GM18951 (cell line): ENCODE results near the gene WDR27.
"Not testable (repeated sequence)": the region's sequence is repeated elsewhere in the genome, so short reads cannot be mapped to it uniquely, and the experiment has no call there.

ENCODE experiments used
- POLR2A ChIP-seq: IDR thresholded peaks from 4 replicates; pipeline ENCODE4 v1.6.1; 2011; ENCODE audit warnings: mild to moderate bottlenecking; ENCODE audit not compliant: insufficient read length, insufficient read depth; ENCODE audit errors: extremely low read depth
- in situ Hi-C: fragments of 300-500 bp; cut with MboI; formaldehyde crosslinking; loops from one replicate; pipeline ENCODE4 v1.12.0; 2022; ENCODE audit warnings: low sequenced_read_pairs, mixed read lengths, inconsistent platforms; ENCODE audit not compliant: unreplicated experiment

Gene WDR27

DNA sequence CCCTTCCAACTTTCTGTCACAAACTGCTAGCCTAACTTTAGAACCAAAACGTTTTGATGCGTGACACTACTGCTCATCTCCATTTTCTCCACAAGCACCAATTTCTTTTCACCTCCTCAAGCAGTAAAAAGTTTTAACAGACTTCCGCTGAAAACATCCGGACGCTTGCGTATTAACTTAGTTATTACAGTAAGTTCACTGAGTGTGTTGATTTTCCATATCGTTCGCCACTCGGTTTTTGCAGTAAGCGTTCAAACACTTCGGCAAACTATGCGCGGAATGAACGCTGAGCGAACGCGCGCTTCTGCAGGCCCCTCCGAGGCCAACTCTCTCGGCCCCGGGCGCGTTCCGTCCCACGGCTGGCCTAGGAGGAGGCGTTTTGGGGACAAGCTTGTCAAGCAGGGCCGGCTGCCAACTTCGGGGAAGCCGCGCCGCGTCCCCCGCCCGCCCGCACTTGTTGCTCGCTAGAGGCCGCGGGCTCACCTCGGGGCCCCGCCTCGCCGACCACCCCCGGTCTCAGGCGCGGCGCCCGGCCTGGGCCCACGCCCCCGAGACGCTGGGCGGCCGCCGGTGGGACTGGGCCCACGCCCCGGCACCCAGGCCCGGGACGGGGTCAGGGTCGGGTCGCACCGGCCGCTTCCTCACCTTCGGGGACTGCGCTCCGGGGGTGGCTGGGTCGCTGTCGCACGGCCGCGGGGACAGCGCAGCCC lies 21.5 kb upstream of the WDR27 start:
- in situ Hi-C loops: no loop called here
- TF ChIP-seq POLR2A: no peak

DNA sequence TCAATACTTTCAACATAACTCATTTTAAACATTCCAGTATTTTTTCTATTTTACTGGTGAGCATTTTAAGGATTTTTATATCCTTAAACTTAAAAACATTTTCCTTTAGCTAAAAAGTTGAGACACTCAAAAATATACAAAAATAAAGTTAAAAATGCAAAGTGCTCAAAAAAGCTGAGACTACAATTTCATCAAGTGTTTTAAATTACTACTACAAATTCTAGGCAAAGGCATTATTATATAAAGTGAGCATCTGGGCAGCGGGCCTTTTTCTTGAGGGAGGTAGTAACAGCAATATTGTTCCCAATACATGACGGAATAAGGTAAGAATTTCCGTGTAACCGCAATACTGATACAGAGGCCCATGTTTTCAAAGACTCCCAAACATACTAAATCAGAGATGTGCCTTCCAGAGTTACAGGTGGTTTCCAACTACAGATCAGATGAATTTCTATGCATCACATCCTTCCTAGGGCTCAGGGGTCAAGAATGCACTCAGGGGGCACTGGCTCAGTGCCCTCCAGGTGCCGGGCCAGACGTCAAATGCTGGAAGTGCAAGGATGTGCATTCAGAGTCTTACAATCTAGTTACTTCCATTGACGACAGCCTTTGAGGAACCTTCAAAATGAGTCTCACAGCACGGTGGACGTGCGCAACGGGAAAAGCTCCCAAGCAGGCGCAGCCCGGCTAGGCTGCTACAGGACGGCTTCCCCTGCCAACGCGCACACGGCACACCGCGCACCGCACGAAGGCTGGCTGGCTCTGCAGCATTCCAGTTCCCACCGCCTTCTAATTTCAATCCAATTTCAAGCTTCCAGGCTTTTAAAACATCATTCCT lies 20.8 kb upstream of the WDR27 start:
- in situ Hi-C loops: no loop called here
- no peak for TF ChIP-seq POLR2A

DNA sequence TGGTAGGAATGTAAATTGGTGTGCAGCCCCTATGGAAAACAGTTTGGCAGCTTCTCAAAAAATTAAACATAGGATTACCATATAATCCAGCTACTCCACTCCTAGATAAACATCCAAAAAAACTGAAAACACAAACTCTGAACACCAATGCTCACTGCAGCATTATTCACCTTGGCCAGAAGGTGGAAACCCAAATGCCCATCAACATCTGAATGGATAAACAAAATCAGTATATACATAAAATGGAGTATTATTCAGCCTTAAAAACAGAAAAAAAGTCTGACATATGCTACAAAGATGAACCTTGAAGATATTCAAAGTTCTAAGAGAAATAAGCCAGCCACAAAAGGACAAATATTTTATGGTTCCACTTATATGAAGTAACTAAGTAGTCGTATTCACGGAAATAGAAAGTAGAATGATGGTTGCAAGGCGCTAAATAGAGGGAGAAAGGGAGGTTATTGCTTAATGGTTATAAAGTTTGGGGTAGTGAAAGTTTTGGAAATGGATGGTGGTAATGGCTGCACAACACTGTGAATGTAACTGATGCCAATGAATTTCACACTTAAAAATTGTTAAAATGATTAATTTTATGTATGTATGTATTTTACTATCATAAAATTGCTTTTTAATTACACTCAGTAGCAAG lies 18.5 kb upstream of the WDR27 start:
- no peak for TF ChIP-seq POLR2A
- in situ Hi-C loops: no loop called here

DNA sequence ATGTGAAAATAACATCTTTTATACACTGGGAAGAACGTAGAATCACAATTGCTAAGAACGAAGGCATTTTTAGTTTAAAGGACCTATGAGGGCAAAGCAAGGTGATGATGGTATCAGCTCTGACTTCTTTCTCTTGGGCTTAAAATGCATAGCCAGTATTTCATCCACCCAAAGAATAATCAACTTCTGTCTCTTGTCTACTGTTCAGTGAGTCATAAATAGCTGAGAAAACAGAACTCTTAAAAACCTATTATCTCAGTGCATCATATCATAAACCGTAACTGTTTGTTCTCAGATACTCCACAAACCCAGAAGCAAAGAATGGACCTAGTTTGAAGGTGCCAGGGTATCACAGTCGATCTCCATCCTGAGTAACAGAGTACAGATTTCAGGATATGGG lies 17.3 kb upstream of the WDR27 start:
- no peak for TF ChIP-seq POLR2A
- in situ Hi-C loops: no loop called here

DNA sequence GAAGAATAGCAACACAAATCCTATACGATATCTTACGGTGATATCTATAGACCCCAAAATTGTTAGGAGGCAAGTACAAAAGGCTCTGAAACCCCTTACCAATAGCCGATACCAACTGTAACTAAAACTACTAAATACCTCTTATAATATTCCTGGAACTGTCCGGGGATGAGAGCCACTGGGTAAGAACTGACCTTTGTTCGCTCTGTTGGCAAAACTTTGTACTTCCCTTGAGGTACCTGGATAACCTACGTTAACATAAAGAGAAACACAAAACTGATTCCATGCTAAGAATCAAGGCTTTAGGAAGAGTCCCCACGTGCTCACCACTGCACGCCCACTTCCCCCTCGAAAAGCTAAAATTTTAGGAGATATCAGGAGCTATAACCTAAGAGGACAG lies 12.8 kb upstream of the WDR27 start:
- in situ Hi-C loops: no loop called here
- TF ChIP-seq POLR2A: no peak

DNA sequence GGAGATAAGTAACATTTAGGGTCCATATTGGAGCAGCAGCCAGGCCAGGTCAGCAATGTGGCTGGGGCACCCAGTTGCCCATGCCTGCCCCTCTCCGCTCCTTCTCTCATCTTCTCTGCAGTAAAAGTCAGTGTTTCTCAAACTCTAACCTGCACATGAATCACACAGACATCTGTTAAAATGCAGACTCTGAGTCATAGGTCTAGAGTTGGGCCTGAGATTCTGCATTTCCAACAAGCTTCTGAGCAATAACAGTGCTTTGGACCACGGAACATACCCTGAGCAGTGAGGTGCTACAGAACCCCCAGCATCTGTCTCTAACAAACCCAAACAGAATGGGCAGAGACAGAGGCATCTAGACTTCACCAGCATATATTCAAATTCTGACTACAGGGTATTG lies 12.3 kb upstream of the WDR27 start:
- in situ Hi-C loops: no loop called here
- TF ChIP-seq POLR2A: no peak

DNA sequence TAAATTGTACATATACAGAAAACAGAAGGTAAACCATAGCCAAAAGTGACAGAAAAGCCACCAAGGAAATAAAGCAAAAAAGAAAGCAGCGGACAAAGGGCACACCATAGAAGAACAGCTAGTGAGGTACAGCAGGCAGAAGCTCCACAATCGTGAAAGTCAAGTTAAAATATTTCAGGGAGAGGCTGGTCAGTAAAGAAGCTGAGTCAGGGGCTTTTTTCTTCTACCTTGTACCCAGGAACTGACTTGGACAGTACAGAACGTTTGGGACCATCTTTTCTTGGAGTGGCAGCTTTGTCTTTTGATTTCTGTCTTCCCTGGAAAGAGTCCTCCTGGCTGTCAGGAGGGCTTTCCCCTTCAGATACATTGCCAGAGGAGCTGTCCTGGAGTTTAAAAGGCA lies 8.2 kb upstream of the WDR27 start:
- TF ChIP-seq POLR2A: no peak
- in situ Hi-C loops: no loop called here

DNA sequence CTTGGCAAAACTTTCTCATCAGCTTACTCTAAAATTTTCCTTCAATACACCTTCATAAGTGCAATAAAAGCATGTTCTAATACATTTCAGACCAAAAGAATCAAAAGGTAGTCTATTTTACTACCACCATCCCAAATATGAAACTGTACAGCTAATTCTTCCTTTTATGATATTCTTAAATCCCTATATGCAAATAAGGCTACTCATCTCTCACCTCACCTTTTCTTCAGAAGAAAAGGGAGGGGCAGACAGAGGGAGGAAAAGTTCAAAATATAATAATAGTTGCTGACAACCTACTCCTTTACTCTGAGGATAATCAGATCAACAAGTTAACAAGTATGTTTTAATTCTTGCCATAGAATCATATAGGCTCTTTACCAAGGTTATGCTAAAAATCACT lies 7.5 kb upstream of the WDR27 start:
- TF ChIP-seq POLR2A: no peak
- in situ Hi-C loops: no loop called here

DNA sequence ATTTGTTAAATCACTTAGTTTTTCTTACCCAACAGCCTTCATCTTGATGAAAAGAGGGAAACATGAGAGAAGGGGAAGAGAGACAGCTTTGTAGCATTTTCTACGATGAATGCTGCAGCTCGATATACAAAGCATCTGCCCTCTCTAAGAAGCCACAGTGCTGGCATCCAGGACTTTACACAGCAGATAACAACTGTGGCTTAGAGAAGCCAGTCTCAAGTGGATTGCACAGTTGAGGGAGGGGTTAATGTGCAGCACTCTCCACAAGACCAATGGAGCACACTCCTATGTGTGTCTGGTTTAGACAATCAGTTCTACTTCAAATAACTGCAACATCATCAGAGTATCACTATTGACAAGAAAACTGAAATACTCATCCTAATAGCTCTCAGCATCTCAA lies 5.9 kb upstream of the WDR27 start:
- in situ Hi-C loops: no loop called here
- no peak for TF ChIP-seq POLR2A

DNA sequence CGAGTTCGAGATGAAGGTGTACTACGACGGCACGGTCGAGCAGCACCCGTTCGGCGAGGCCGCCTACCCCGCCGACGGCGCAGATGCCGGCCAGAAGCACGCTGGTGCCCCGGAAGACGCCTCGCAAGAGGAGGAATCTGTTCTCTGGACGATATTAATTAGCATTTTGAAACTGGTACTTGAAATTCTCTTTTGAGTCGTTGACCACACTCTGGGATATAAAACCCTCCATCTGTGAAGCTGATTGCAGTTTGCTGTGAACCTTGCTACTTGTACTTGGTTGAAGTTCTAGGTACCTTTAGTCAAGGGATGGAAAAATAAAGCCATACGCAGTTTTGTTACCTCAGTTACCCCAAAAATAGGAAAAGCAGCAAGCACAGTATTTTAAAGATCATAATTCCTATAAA lies 1.0 kb upstream of the WDR27 start:
- TF ChIP-seq POLR2A: no peak
- in situ Hi-C loops: no loop called here

DNA sequence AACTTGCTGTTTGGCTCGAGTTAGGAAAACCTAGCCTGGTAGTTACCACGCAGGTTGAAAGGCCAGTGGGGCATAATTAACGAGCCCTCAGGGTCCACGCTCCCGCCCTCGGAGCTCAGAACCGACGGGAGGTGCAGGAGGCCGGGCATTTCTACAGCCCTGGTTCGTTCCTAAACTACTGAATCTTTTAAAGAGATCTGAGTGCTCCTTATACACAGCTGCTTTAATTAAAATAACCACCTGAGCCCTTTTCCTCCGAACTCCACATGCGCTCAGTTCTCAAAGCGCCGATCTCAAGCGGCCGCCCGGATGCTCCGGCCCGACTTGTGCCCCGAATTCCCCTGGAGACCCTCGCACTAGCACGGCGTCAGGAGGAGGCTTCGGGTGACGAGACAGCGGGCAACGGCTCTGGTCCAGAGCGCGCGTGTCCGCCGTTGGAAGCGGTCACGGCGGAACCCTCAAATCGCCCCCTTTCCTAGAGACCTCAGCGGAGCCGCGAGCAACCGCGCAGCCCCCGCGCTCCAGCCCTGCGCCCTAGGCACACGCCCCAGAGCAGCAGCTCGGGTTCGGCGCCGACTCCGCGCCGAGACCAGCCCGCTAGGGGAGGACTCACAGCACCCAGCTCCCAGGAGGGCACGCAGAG lies 397 bp downstream of the WDR27 start:
- no peak for TF ChIP-seq POLR2A
- in situ Hi-C loops: no loop called here

DNA sequence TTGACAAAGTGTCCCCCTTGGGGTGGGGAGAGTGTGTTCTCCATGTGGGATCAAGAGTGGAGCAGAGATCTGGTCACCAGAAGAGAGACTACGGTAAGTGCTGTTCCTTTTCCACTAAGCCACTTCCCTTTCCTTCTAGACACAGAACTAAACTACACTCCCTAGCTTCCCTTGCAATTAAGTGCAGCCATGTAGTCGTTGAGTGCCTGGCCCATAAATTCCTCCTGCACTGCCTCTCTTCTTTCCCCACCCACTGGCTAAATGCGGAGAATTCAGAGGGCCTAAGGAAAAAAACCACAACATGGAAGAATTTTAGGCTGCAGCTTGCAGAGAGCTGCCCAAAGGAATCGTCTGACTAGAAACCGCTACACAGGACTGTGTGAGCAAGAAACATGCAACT lies 1.5 kb downstream of the WDR27 start:
- no peak for TF ChIP-seq POLR2A
- in situ Hi-C loops: no loop called here

DNA sequence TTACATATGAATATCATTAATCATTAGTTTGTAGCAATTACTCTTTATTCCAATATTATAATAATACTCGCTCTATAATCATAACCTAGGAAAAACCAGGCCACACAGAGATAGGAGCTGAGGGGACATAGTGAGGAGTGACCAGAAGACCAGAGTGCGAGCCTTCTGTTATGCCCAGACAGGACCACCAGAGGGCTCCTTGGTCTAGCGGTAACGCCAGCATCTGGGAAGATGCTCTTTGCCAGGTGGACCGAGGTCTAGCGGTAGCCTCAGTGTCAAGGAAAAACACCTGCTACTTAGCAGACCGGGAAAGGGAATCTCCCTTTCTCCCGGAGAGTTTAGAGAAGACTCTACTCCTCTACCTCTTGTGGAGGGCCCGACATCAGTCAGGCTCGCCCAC lies 4.7 kb downstream of the WDR27 start:
- in situ Hi-C loops: not testable (repeated sequence)
